IPS DF 6.9 (cell line): Measurements from ENCODE around the gene AOX1.

ENCODE experiments used
- DNase-seq: peaks from one replicate; pipeline ENCODE4 v3.0.0-alpha.2; 2013; ENCODE audit warnings: low read depth, low spot score
- H3K27ac ChIP-seq: one replicate; pipeline ENCODE4 v1.5.1; 2013; ENCODE audit warnings: low read length, control low read depth
- H3K27me3 ChIP-seq: 2 replicates; pipeline ENCODE4 v1.6.1; 2013; ENCODE audit warnings: mild to moderate bottlenecking, low read length; ENCODE audit not compliant: control insufficient read depth, insufficient read depth
- H3K36me3 ChIP-seq: 2 replicates; pipeline ENCODE4 v1.6.1; 2013; ENCODE audit warnings: low read length; ENCODE audit not compliant: control insufficient read depth, insufficient read depth
- H3K4me1 ChIP-seq: 2 replicates; pipeline ENCODE4 v1.6.1; 2013; ENCODE audit warnings: low read length; ENCODE audit not compliant: control insufficient read depth, insufficient read depth
- H3K4me3 ChIP-seq: 2 replicates; pipeline ENCODE4 v1.5.1; 2013; ENCODE audit warnings: mild to moderate bottlenecking, low read length
- H3K9me3 ChIP-seq: 2 replicates; pipeline ENCODE4 v1.6.1; 2013; ENCODE audit warnings: low read length, inconsistent platforms; ENCODE audit not compliant: control insufficient read depth, insufficient read depth
- WGBS: extraction: QIAGEN DNeasy Blood & Tissue Kit; methylation state at CpG from one replicate; pipeline ENCODE4 v1.1.7; 2013; ENCODE audit warnings: mixed read lengths, missing lambda C conversion rate; ENCODE audit not compliant: insufficient read length, insufficient coverage; 5-methylcytosine and 5-hydroxymethylcytosine counted together

Gene AOX1

DNA sequence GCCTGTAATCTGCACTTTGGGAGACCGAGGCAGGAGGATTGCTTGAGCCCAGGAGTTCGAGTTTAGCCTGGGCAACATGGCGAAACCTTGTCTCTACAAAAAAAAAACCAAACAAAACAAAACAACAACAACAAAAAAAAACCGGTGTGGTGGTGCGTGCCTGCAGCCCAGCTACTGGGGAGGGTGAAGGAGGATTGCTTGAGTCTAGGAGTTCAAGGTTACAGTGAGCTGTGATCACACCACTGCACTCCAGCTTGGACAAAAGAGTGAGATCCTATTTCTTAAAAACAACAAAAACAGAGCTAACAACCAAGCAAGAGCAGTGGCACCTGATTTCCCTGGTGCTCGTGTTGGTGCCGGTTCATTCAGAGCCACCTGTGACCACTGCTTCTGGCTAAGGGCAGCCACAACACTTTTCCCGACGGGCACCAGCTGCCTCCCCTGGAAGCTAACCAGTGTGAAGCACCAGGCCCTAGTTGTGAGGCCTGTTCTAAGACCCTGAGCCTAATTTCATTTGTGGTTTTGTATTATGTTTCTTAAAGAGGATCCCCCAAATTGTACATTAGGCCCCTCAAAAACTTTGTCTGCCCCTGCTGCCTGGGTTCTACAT, 1.3 kb downstream of the AOX1 start:
- WGBS: no CpG with 5 or more reads among the region's 9 CpGs
- no peak for DNase-seq
- H3K36me3 ChIP-seq: no peaks in the 10 kb centered on the region
- no peaks in the 10 kb centered on the region for H3K9me3 ChIP-seq
- H3K4me1 ChIP-seq: no peaks in the 10 kb centered on the region
- H3K27ac ChIP-seq: no peak overlapping the region
- H3K27me3 ChIP-seq: no peaks in the 10 kb centered on the region; the same call in 1 of the 2 replicates
- H3K4me3 ChIP-seq: no peak overlapping the region

DNA sequence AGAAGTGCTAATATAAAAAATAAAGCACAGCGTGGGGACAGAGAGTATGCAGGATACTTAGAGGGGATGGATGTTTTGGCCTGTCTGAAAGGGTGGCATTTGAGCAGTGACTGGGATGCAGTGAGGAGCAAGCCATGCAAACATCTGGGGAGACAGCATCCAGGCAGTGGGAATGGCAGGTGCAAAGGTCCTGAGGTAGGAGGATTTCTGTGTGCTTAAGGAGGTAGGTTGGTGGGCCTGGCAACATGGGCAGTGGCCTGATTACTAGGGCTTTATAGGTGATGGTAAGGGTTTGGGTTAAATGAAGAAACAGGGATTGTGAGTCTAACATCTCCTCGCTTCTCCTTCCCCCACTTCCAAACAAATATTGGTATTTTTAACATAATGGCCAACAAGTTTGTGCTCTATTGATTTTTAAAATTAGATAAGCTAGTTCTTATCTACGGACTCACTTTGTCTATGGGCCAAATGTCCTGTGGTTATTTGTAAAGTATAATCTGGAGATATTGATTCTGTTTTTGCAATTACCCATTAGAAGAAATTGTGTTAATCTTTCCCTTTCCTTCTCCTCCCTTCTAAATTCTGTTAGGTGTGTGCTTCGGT, 2.4 kb downstream of the AOX1 start:
- WGBS: no CpG with 5 or more reads among the region's 4 CpGs

DNA sequence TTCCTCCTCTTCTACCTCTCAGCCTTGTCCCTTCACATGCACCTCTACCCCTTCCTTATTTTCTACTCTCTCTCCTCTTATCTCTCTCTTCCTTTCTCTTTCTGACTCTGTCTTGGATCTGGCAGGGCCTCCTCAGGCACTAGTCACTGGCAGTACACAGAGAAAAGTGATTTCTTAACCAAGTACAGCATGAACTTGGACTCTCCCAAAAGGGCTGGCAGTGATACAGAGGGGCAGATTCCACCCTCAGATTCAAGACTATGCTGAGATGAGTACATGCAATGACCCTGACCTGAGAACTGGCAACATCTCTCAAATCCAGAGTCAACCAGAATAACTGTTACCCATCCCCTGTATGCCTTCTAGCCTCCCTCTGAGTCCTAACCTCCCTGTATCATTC, 4.3 kb downstream of the AOX1 start:
- no peaks in the 10 kb centered on the region for H3K9me3 ChIP-seq
- DNase-seq: no peak
- no peaks in the 10 kb centered on the region for H3K4me1 ChIP-seq
- no peak overlapping the region for H3K27ac ChIP-seq
- no peak overlapping the region for H3K4me3 ChIP-seq
- H3K27me3 ChIP-seq: no peaks in the 10 kb centered on the region; the same call in 1 of the 2 replicates
- H3K36me3 ChIP-seq: no peaks in the 10 kb centered on the region

More for the DNA sequence above, 2.4 kb downstream of the AOX1 start:
- no peaks in the 10 kb centered on the region for H3K4me1 ChIP-seq
- no peak overlapping the region for H3K27ac ChIP-seq
- H3K36me3 ChIP-seq: no peaks in the 10 kb centered on the region
- H3K4me3 ChIP-seq: no peak overlapping the region
- no peak for DNase-seq
- H3K9me3 ChIP-seq: no peaks in the 10 kb centered on the region
- no peaks in the 10 kb centered on the region; the same call in 1 of the 2 replicates for H3K27me3 ChIP-seq

DNA sequence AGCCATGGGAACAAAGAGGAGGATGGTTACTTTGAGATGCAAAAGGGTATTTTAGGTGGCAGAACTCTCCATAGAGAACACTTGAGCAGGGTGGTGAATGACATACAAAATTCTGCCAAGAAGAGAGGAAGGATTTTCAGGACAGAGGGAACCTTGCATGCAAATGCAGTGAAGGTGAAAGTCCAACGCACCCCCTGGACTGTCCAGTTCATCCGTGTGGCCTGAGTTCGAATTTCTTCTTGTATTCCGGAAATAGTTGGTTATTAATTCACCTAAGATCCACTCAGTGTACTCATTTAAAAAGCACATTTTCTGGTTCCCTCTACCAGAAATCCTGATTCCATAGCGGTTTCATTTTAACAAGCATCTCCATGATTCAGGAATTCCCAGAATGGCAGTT, 5.5 kb downstream of the AOX1 start:
- Histone ChIP-seq H3K4me1 (no peaks in the 10 kb centered on the region), H3K27me3 (no peaks in the 10 kb centered on the region; the same call in 1 of the 2 replicates), H3K36me3 (no peaks in the 10 kb centered on the region), H3K27ac (no peak overlapping the region), H3K4me3 (no peak overlapping the region), H3K9me3 (no peaks in the 10 kb centered on the region)
- no peak for DNase-seq
- no CpG with 5 or more reads among the region's 5 CpGs for WGBS

DNA sequence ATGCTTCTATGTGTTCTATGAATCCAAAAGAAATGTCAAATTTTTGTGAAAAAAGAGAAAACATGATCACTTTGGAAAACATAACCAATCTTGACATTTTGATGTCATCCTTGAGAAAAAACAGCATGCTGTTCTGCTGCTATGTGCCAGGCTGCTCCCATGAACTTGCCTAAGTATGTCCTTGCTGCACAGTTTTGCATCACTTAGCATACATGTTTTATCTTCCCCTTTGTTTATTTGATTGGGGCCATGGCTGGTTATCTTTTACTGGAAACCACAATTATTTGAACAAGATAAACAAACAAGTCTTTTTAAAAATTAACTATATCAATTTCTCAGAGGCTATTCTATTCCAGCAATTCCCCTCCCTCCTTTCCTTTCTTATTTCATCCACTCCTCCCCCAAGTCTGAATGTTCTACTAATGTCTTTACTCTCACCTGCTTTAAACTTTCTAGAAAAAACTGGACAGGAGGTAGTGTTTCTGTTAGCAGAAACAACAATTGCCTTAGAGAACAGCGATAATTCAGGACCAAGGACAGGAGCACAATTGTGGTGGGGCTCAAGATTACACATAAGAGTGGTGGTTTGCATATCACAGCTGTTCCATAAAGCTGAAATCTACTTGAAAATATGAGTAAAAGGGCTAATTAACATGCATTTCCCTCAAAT, 6.7 kb downstream of the AOX1 start:
- no CpG with 5 or more reads among the region's 1 CpG for WGBS
- no peaks in the 10 kb centered on the region for H3K4me1 ChIP-seq
- no peaks in the 10 kb centered on the region for H3K9me3 ChIP-seq
- no peaks in the 10 kb centered on the region for H3K36me3 ChIP-seq
- no peak overlapping the region for H3K4me3 ChIP-seq
- DNase-seq: no peak
- no peak overlapping the region for H3K27ac ChIP-seq
- no peaks in the 10 kb centered on the region for H3K27me3 ChIP-seq

DNA sequence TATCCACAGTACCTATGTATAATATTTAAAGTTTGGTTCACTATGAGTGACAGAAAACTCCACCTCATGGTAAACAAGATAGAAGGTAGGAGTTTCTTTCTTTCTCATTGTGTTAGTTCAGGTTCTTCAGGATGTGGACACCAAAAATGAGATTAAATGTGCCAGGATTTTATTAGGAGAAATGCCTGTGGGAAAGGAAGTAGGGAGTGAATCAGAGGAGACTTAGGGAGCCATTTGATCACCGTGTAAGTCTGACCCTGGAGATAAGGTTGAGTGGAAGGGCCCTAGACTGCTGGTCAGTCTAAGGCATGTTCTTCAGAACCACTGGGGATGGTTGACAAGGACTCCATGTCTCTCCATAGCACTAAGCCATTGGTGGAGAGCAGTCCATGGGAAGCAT, 8.1 kb downstream of the AOX1 start:
- no peak for DNase-seq
- no peaks in the 10 kb centered on the region for H3K9me3 ChIP-seq
- H3K4me1 ChIP-seq: no peaks in the 10 kb centered on the region
- no CpG with 5 or more reads among the region's 1 CpG for WGBS
- H3K4me3 ChIP-seq: no peak overlapping the region
- H3K36me3 ChIP-seq: no peaks in the 10 kb centered on the region
- H3K27ac ChIP-seq: no peak overlapping the region
- H3K27me3 ChIP-seq: no peaks in the 10 kb centered on the region

DNA sequence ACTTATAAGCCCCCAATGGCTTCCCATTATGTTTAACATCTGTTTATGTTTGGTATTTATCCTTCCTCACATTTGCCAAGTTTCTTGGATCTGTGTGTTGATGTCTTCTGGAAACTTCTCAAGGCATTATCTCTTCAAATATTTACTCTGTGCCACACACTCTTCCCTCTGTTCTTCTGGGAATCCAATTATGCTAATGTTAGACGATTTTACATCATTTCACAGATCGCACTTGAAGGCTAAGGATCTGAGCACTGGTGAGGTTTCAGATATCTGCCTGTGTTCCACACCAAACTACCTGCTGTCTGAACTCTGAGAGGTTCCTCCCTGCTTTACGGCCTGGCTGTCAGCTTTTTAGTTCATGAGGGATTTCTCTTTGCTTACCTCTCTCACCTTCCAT, 10.1 kb downstream of the AOX1 start:
- Histone ChIP-seq H3K27ac (no peak overlapping the region), H3K36me3 (no peaks in the 10 kb centered on the region), H3K4me3 (no peak overlapping the region), H3K4me1 (no peaks in the 10 kb centered on the region), H3K9me3 (no peaks in the 10 kb centered on the region), H3K27me3 (no peaks in the 10 kb centered on the region)
- WGBS: no CpG with 5 or more reads among the region's 3 CpGs
- no peak for DNase-seq

DNA sequence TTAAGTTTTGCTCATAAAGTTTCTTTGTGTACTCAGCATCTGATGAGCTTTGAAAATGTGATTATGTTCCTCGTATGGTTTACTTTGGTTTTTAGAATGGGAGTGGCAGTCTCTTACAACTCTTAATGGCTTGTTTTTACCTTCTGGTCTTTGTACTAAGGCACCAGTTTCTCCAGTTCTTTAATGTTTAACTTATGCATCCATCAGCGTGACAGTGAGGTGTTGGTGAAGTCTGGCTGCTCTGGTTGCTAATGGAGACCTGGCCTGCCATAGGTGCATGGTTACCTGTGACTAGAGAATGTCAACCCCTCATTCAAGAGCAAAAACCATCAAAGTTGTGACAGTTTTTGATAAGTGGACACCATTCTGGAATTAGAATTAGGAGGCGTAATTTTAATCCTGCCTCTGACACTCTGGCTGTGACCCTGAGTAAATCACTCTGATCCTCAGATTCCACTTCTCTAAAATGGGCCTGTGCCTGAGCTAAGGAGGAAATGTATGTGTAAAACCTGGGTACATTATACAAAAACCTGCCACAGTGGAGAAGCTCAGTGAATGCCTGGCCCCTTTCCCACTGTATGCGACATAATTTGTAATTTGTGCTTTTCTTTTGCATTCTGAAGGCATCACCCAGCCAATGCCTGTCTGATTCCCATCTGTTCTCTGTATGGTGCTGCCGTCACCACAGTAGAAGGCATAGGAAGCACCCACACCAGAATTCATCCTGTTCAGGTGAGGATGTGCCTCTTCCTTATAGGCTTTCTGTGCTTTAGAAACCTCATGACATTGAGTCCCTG, 11.2 kb downstream of the AOX1 start:
- H3K4me1 ChIP-seq: no peaks in the 10 kb centered on the region
- no peak overlapping the region for H3K27ac ChIP-seq
- no peak overlapping the region for H3K4me3 ChIP-seq
- H3K9me3 ChIP-seq: no peaks in the 10 kb centered on the region
- H3K36me3 ChIP-seq: no peaks in the 10 kb centered on the region
- no CpG with 5 or more reads among the region's 5 CpGs for WGBS
- H3K27me3 ChIP-seq: no peaks in the 10 kb centered on the region
- DNase-seq: no peak

DNA sequence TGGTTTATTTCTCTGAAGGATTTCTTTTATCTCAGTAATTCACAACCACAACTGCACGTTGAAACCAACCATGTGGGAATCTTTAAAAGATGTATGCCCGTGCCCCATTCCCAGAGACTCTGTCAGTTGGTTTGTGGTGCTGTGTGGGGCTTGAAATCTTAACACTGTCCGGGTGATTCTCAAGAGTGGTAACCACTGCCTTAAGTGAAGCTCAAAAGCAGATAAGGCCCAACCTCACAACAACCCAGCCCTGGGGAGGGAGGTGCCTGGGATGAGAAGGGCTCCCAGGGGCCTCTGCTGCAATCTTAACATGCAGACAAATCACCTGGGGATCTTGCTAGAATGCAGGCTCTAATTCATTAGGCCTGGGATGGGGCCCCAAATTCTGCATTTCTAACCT, 13.4 kb downstream of the AOX1 start:
- Histone ChIP-seq H3K36me3 (no peaks in the 10 kb centered on the region), H3K4me1 (no peaks in the 10 kb centered on the region), H3K27me3 (no peaks in the 10 kb centered on the region), H3K4me3 (no peak overlapping the region), H3K9me3 (no peaks in the 10 kb centered on the region), H3K27ac (no peak overlapping the region)
- no CpG with 5 or more reads among the region's 3 CpGs for WGBS
- no peak for DNase-seq

DNA sequence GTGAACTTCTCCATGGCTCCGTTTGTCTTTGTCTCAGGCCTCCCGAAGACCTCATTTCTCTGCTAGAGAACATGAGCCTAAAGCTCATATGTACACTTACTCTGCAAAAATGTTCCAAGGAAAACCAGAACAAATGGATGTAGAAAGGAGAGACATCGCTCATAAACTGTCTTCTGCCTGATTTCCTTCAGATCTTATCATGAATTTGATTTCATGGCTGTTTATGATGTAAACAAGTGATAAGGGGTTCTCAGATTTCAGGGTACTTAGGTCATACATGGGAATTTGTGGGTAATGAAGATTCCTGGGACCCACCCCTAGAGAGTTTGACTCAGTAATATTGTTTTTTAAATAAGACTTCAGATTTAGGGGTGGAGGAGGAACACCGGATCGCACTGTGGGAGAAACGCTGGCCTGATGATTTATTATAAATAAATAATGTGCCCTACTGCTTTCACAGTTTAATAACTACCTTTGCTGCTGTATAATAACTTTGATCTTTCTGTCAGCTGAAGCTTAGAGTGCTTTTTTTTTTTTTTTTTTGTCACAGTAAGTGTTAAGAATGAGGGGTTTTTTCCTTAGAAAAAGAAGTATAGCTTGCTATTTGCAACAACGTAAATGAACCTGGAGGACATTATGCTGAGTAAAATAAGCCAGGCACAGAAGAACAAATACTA, 14.9 kb downstream of the AOX1 start:
- WGBS: no CpG with 5 or more reads among the region's 7 CpGs
- H3K36me3 ChIP-seq: no peaks in the 10 kb centered on the region
- no peak overlapping the region for H3K4me3 ChIP-seq
- H3K27ac ChIP-seq: no peak overlapping the region
- no peaks in the 10 kb centered on the region for H3K9me3 ChIP-seq
- no peak for DNase-seq
- no peaks in the 10 kb centered on the region for H3K4me1 ChIP-seq
- H3K27me3 ChIP-seq: no peaks in the 10 kb centered on the region
